Measurements from ENCODE around the gene USP2.

USP2 gene

GRCh38 chr11:119377961-119378667, 3.4 kb downstream of the USP2 start:
- DNase-seq: no peak
- WGBS: 69% methylated on average over 5 of the region's 6 CpGs
- H3K27me3 ChIP-seq (ENCODE audit: control insufficient read depth in 1 of 2, insufficient read depth in 1 of 2, low read length in 2 of 2): peaks cover 3 to 51% of the 10 kb centered on the region in 2 experiments
- no peak overlapping the region for H3K4ac ChIP-seq (ENCODE audit: low read depth in 1 of 2, low read length in 2 of 2)
- no peaks in the 10 kb centered on the region for H3K9me3 ChIP-seq (ENCODE audit: control insufficient read depth, low read length)
- H2BK15ac ChIP-seq (ENCODE audit: low read depth, poor library complexity, severe bottlenecking): no peak overlapping the region
- H2BK12ac ChIP-seq (ENCODE audit: low read length in 2 of 2): no peak overlapping the region
- no peak overlapping the region for H2BK120ac ChIP-seq (ENCODE audit: low read depth, low read length)
- H4K91ac ChIP-seq (ENCODE audit: low read length): no peak overlapping the region
- no peak overlapping the region for H3K9ac ChIP-seq (ENCODE audit: low read length)
- H3K36me3 ChIP-seq (ENCODE audit: control insufficient read depth in 1 of 2, insufficient read depth in 2 of 2, low read depth in 1 of 2, low read length in 2 of 2): no peaks in the 10 kb centered on the region
- no peak overlapping the region for H2BK5ac ChIP-seq (ENCODE audit: low read depth, low read length, poor library complexity, severe bottlenecking)
- no peak overlapping the region for H2AK5ac ChIP-seq (ENCODE audit: low read length, severe bottlenecking)
- H3K23ac ChIP-seq (ENCODE audit: low read length in 2 of 2): no peak overlapping the region
- no peak overlapping the region for H3K27ac ChIP-seq (ENCODE audit: low read length, poor library complexity, severe bottlenecking)
- H2AFZ ChIP-seq (ENCODE audit: low read depth, low read length): no peak overlapping the region
- H3K4me2 ChIP-seq (ENCODE audit: low read length, poor library complexity, severe bottlenecking): no peak overlapping the region
- H3K4me1 ChIP-seq (ENCODE audit: control insufficient read depth, insufficient read depth, low read depth, low read length): peaks cover 17% of the 10 kb centered on the region
- no peak overlapping the region for H3K14ac ChIP-seq (ENCODE audit: low read length in 2 of 2)
- no peak overlapping the region for H4K8ac ChIP-seq (ENCODE audit: low read length)
- no peak overlapping the region for H3K4me3 ChIP-seq (ENCODE audit: insufficient read depth in 1 of 2, low read depth in 1 of 2, low read length in 2 of 2)
- no peak overlapping the region for H3K18ac ChIP-seq (ENCODE audit: low read depth in 1 of 2, low read length in 2 of 2)
- H3K79me1 ChIP-seq (replicated peaks; ENCODE audit: low read length, poor library complexity, severe bottlenecking): no peaks in the 10 kb centered on the region

GRCh38 chr11:119377112-119377901, 4.2 kb downstream of the USP2 start:
- no peak overlapping the region for H2BK5ac ChIP-seq (ENCODE audit: low read depth, low read length, poor library complexity, severe bottlenecking)
- H4K91ac ChIP-seq (ENCODE audit: low read length): peak overlapping the region; percentile 28
- H3K4me3 ChIP-seq (ENCODE audit: insufficient read depth in 1 of 2, low read depth in 1 of 2, low read length in 2 of 2): no peak overlapping the region
- no peaks in the 10 kb centered on the region for H3K79me1 ChIP-seq (replicated peaks; ENCODE audit: low read length, poor library complexity, severe bottlenecking)
- peaks cover 17% of the 10 kb centered on the region for H3K4me1 ChIP-seq (ENCODE audit: control insufficient read depth, insufficient read depth, low read depth, low read length)
- H4K8ac ChIP-seq (ENCODE audit: low read length): no peak overlapping the region
- no peaks in the 10 kb centered on the region for H3K36me3 ChIP-seq (ENCODE audit: control insufficient read depth in 1 of 2, insufficient read depth in 2 of 2, low read depth in 1 of 2, low read length in 2 of 2)
- no peak overlapping the region for H3K18ac ChIP-seq (ENCODE audit: low read depth in 1 of 2, low read length in 2 of 2)
- H3K23ac ChIP-seq (ENCODE audit: low read length in 2 of 2): no peak overlapping the region
- H2BK12ac ChIP-seq (ENCODE audit: low read length in 2 of 2): no peak overlapping the region
- no peak overlapping the region for H2AK5ac ChIP-seq (ENCODE audit: low read length, severe bottlenecking)
- WGBS: 70% methylated on average over 11 of the region's 12 CpGs
- H3K4ac ChIP-seq (ENCODE audit: low read depth in 1 of 2, low read length in 2 of 2): no peak overlapping the region
- H3K9me3 ChIP-seq (ENCODE audit: control insufficient read depth, low read length): no peaks in the 10 kb centered on the region
- H3K27ac ChIP-seq (ENCODE audit: low read length, poor library complexity, severe bottlenecking): no peak overlapping the region
- H2BK120ac ChIP-seq (ENCODE audit: low read depth, low read length): no peak overlapping the region
- no peak overlapping the region for H3K4me2 ChIP-seq (ENCODE audit: low read length, poor library complexity, severe bottlenecking)
- H3K27me3 ChIP-seq (ENCODE audit: control insufficient read depth in 1 of 2, insufficient read depth in 1 of 2, low read length in 2 of 2): peaks cover 0 to 57% of the 10 kb centered on the region in 2 experiments
- no peak overlapping the region for H2AFZ ChIP-seq (ENCODE audit: low read depth, low read length)
- no peak overlapping the region for H3K9ac ChIP-seq (ENCODE audit: low read length)
- no peak for DNase-seq
- no peak overlapping the region for H2BK15ac ChIP-seq (ENCODE audit: low read depth, poor library complexity, severe bottlenecking)
- no peak overlapping the region for H3K14ac ChIP-seq (ENCODE audit: low read length in 2 of 2)

- H3K27me3 ChIP-seq (ENCODE audit: control insufficient read depth in 1 of 2, insufficient read depth in 1 of 2, low read length in 2 of 2): peaks cover under 1 to 64% of the 10 kb centered on the region in 2 experiments
- H3K23ac ChIP-seq (ENCODE audit: low read length in 2 of 2): no peak overlapping the region
- H3K9ac ChIP-seq (ENCODE audit: low read length): peak overlapping the region; percentile 57
- H2BK120ac ChIP-seq (ENCODE audit: low read depth, low read length): no peak overlapping the region
- no peak overlapping the region for H3K27ac ChIP-seq (ENCODE audit: low read length, poor library complexity, severe bottlenecking)
- H2BK5ac ChIP-seq (ENCODE audit: low read depth, low read length, poor library complexity, severe bottlenecking): no peak overlapping the region
- no peak overlapping the region for H4K91ac ChIP-seq (ENCODE audit: low read length)
- H3K36me3 ChIP-seq (ENCODE audit: control insufficient read depth in 1 of 2, insufficient read depth in 2 of 2, low read depth in 1 of 2, low read length in 2 of 2): no peaks in the 10 kb centered on the region
- H2BK15ac ChIP-seq (ENCODE audit: low read depth, poor library complexity, severe bottlenecking): no peak overlapping the region
- H3K4me2 ChIP-seq (ENCODE audit: low read length, poor library complexity, severe bottlenecking): no peak overlapping the region
- H3K9me3 ChIP-seq (ENCODE audit: control insufficient read depth, low read length): no peaks in the 10 kb centered on the region
- peaks cover 12% of the 10 kb centered on the region for H3K4me1 ChIP-seq (ENCODE audit: control insufficient read depth, insufficient read depth, low read depth, low read length)
- no peak overlapping the region for H3K4ac ChIP-seq (ENCODE audit: low read depth in 1 of 2, low read length in 2 of 2)
- 93% methylated on average over 11 of the region's 11 CpGs for WGBS
- H4K8ac ChIP-seq (ENCODE audit: low read length): no peak overlapping the region
- H2AFZ ChIP-seq (ENCODE audit: low read depth, low read length): no peak overlapping the region
- H2BK12ac ChIP-seq (ENCODE audit: low read length in 2 of 2): no peak overlapping the region
- H3K18ac ChIP-seq (ENCODE audit: low read depth in 1 of 2, low read length in 2 of 2): no peak overlapping the region
- H3K4me3 ChIP-seq (ENCODE audit: insufficient read depth in 1 of 2, low read depth in 1 of 2, low read length in 2 of 2): peak overlapping the region in 1 of 2 experiments; percentile 32
- no peaks in the 10 kb centered on the region for H3K79me1 ChIP-seq (replicated peaks; ENCODE audit: low read length, poor library complexity, severe bottlenecking)
- DNase-seq: no peak
- no peak overlapping the region for H2AK5ac ChIP-seq (ENCODE audit: low read length, severe bottlenecking)
- no peak overlapping the region for H3K14ac ChIP-seq (ENCODE audit: low read length in 2 of 2)
Measured at GRCh38 chr11:119376197-119376847, 5.2 kb downstream of the USP2 start.
